Keratinocyte (primary cell): ENCODE results near the gene KCNJ9.

Experiments used
- CTCF ChIP-seq, 3 experiments: IDR thresholded peaks in 1 of 3; conservative IDR thresholded peaks in 1 of 3; optimal IDR thresholded peaks in 1 of 3; 2 replicates in 2 of 3; 3 replicates in 1 of 3; pipeline versions ENCODE3 to v1.5.1; 2011; ENCODE audit warnings: low read length in 3 of 3, mild to moderate bottlenecking in 3 of 3, moderate library complexity in 2 of 3, control low read depth in 1 of 3, inconsistent platforms in 1 of 3; ENCODE audit not compliant: insufficient read depth in 2 of 3; ENCODE audit errors: extremely low read depth in 1 of 3
- EZH2 ChIP-seq: IDR thresholded peaks from one replicate; pipeline ENCODE4 v1.6.1; 2012; ENCODE audit warnings: inconsistent platforms, mild to moderate bottlenecking, low read length, moderate library complexity

GRCh38 chr1:160047111-160047991 lies 34.0 kb upstream of the KCNJ9 start:
- TF ChIP-seq CTCF (optimal IDR thresholded peaks at IDR 0.05 in 1 of 3, IDR thresholded peaks at IDR 0.05 in 1 of 3, conservative IDR thresholded peaks at IDR 0.05 in 1 of 3; ENCODE audit: extremely low read depth in 1 of 3, insufficient read depth in 2 of 3, low read length in 3 of 3): no peak
- no peak for TF ChIP-seq EZH2
